Endothelial cell (in vitro differentiated cells): ENCODE data around the gene PHACTR1. TPM values are rescaled to one million over a fixed set of nuclear protein-coding genes. Genes with fewer than 3 reads are reported as not detected.

Source experiments
- DNase-seq: peaks from one replicate; pipeline ENCODE4 v3.0.0; 2021; ENCODE audit warnings: low spot score
- H3K27ac Mint-ChIP-seq: one replicate; pipeline ENCODE4 v1.8.0; 2021; ENCODE audit warnings: mixed read lengths, inconsistent platforms; ENCODE audit not compliant: unreplicated experiment
- H3K27me3 Mint-ChIP-seq: one replicate; pipeline ENCODE4 v1.8.0; 2021; ENCODE audit warnings: mild to moderate bottlenecking, moderate library complexity, mixed read lengths, inconsistent platforms; ENCODE audit not compliant: unreplicated experiment
- H3K36me3 Mint-ChIP-seq: one replicate; pipeline ENCODE4 v1.8.0; 2021; ENCODE audit warnings: mild to moderate bottlenecking, low read depth, mixed read lengths, inconsistent platforms; ENCODE audit not compliant: unreplicated experiment
- H3K4me1 Mint-ChIP-seq: one replicate; pipeline ENCODE4 v1.8.0; 2021; ENCODE audit warnings: mild to moderate bottlenecking, mixed read lengths, inconsistent platforms; ENCODE audit not compliant: unreplicated experiment
- H3K4me3 Mint-ChIP-seq: one replicate; pipeline ENCODE4 v1.8.0; 2021; ENCODE audit warnings: mild to moderate bottlenecking, mixed read lengths, inconsistent platforms; ENCODE audit not compliant: unreplicated experiment
- H3K9me3 Mint-ChIP-seq: one replicate; pipeline ENCODE4 v1.8.0; 2021; ENCODE audit warnings: mixed read lengths, inconsistent platforms; ENCODE audit not compliant: unreplicated experiment
- total RNA-seq: library from RNA; stranded (reverse); fragmentation: NEBNext Ultra II Directional; extraction: Animal tissue kit (Norgen Biotek cat#: 25700); gene quantifications from one replicate; pipeline ENCODE4 v1.2.1, GENCODE V29; 2021; ENCODE audit not compliant: unreplicated experiment
- TF ChIP-seq, protein P1 (sequence below): fragments of 200-600 bp; sonication (generic); IDR thresholded peaks from one replicate; pipeline ENCODE4 v1.5.0; 2021; ENCODE audit warnings: antibody characterized with exemption; ENCODE audit not compliant: unreplicated experiment

PHACTR1 gene
- total RNA-seq, 1 donor from 2014 or later: 39.9 TPM

DNA sequence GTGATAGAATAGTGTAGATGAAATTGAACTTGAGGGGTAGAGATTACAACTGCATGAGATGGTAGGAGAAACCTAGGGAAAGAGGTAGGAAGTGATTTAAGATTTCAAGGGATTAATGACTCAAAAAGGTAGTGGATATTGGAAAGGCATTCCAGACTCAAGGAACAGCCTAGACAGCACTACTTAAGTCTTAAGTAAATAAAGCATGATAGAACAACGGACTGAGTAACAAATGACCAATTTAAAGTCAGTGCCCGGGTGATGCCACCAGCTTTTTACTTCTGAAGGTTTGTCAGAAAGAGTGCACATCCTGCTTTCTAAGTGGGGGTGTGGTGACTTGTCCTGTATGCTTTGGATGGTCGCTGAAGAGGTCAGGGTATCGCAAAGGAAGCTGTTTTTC, 81.8 kb downstream of the PHACTR1 start:
- TF ChIP-seq, protein P1, sequence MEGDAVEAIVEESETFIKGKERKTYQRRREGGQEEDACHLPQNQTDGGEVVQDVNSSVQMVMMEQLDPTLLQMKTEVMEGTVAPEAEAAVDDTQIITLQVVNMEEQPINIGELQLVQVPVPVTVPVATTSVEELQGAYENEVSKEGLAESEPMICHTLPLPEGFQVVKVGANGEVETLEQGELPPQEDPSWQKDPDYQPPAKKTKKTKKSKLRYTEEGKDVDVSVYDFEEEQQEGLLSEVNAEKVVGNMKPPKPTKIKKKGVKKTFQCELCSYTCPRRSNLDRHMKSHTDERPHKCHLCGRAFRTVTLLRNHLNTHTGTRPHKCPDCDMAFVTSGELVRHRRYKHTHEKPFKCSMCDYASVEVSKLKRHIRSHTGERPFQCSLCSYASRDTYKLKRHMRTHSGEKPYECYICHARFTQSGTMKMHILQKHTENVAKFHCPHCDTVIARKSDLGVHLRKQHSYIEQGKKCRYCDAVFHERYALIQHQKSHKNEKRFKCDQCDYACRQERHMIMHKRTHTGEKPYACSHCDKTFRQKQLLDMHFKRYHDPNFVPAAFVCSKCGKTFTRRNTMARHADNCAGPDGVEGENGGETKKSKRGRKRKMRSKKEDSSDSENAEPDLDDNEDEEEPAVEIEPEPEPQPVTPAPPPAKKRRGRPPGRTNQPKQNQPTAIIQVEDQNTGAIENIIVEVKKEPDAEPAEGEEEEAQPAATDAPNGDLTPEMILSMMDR: no peak

DNA sequence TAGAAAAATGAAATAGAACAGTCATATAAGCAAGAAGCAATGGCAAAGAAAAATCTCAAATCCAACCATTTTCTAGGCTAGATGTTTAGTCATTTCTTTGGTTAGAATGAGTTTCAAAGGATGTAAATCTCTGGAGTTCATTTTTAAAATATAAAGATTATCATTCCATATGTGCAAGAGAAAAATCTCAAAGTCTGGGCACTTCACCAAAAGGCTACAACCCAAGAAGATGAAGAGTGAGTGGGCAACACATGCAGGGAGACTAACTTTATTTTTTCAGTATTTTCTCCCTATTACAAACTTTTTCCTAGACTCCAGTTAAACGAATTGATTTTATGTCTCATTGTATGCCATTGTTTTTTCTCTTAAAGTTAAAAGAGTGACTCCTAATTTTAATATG, 83.6 kb downstream of the PHACTR1 start:
- Mint-ChIP-seq H3K4me1 (no peaks in the 10 kb centered on the region), H3K9me3 (no peaks in the 10 kb centered on the region), H3K27me3 (no peaks in the 10 kb centered on the region), H3K27ac (no peak overlapping the region), H3K36me3 (no peaks in the 10 kb centered on the region), H3K4me3 (no peak overlapping the region)
- TF ChIP-seq, protein P1: no peak
- DNase-seq: no peak

More for the DNA sequence above, 81.8 kb downstream of the PHACTR1 start:
- Mint-ChIP-seq H3K27me3 (no peaks in the 10 kb centered on the region), H3K27ac (no peak overlapping the region), H3K4me1 (no peaks in the 10 kb centered on the region), H3K4me3 (no peak overlapping the region), H3K36me3 (no peaks in the 10 kb centered on the region), H3K9me3 (no peaks in the 10 kb centered on the region)
- DNase-seq: no peak

DNA sequence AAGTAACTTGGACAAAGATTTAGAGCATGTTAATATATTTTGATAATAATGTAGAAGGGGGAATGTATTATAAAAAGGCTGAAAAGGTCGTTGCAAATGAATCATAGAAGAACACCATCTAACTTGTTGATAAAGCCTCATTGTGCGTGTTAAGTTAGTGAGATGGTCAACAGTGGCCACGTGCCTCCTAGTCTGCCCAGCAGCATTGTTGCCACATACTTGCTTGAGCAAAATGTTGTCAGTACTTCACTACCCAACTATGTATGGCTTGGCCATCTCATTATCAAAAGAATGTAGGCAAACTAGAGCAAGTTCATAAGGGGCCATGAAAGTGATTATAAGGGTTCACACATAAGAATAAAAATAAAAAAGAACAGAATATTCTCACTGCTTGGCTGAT, 84.6 kb downstream of the PHACTR1 start:
- DNase-seq: no peak
- H3K27me3 Mint-ChIP-seq: no peaks in the 10 kb centered on the region

DNA sequence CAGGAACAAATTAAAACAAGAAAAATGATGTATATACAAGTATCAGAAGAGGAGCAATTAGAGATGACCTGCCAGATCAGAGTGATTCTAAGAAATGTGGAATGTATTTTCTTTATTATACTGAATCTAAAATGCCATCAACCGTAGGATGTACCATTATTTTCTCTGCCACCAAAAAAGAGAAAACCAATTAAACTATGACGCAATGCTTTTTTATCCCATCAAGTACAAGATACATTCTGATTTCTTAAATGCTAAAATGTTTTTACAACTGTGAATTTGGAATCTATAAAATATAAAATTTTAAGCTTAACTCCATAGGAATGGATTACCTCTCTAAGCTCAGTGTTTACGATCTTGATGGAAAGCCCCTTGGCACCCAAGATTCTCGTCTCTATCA, 85.9 kb downstream of the PHACTR1 start:
- TF ChIP-seq, protein P1: no peak
- no peaks in the 10 kb centered on the region for H3K27me3 Mint-ChIP-seq
- no peaks in the 10 kb centered on the region for H3K9me3 Mint-ChIP-seq
- no peaks in the 10 kb centered on the region for H3K36me3 Mint-ChIP-seq
- no peak for DNase-seq
- peaks cover 2% of the 10 kb centered on the region for H3K4me1 Mint-ChIP-seq
- no peak overlapping the region for H3K4me3 Mint-ChIP-seq
- H3K27ac Mint-ChIP-seq: no peak overlapping the region

More for the DNA sequence above, 84.6 kb downstream of the PHACTR1 start:
- H3K4me1 Mint-ChIP-seq: no peaks in the 10 kb centered on the region
- no peak overlapping the region for H3K4me3 Mint-ChIP-seq
- no peaks in the 10 kb centered on the region for H3K36me3 Mint-ChIP-seq
- TF ChIP-seq, protein P1: no peak
- no peaks in the 10 kb centered on the region for H3K9me3 Mint-ChIP-seq
- H3K27ac Mint-ChIP-seq: no peak overlapping the region

DNA sequence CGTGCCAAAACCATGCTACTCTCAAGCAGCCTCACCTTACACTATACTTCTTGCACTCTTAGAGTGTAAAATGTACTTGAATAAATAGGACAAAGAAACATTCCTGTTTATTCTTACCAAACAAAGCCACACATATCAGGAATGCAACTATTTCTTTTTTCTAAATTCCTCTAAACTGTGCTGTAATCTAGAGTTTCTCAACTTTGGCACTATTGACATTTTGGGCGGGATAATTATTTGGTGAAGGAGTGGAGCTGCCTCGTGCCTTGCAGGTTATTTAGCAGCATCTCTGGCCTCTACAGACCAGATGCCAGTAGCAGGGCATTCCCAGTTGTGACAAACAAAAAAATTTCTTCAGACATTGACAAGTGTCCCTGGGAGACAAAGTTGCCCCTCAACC, 86.9 kb downstream of the PHACTR1 start:
- no peak overlapping the region for H3K4me3 Mint-ChIP-seq
- no peaks in the 10 kb centered on the region for H3K36me3 Mint-ChIP-seq
- H3K9me3 Mint-ChIP-seq: no peaks in the 10 kb centered on the region
- H3K27me3 Mint-ChIP-seq: no peaks in the 10 kb centered on the region
- H3K4me1 Mint-ChIP-seq: peaks cover 5% of the 10 kb centered on the region
- DNase-seq: no peak
- H3K27ac Mint-ChIP-seq: no peak overlapping the region
- TF ChIP-seq, protein P1: no peak
